Activated B cell treated with CpG ODN at 0.5 μM for 24 hours (primary cell): ENCODE results near the gene ZNF385A. TPM values are rescaled to one million over a fixed set of nuclear protein-coding genes. Genes with fewer than 3 reads are reported as not detected.

Source experiments
- ATAC-seq: fragments of 200-7000 bp; cut with Tn5 transposase; one replicate; pipeline ENCODE4 v1.10.0; 2021; ENCODE audit warnings: low read depth, mild to moderate bottlenecking, moderate library complexity
- CTCF ChIA-PET: fragments of 350-600 bp; sonication (Branson Sonifier 250); formaldehyde crosslinking; loops from one replicate; lab custom pipeline; 2021; ENCODE audit warnings: antibody characterized with exemption; lab: Charles Lee
- POLR2A ChIA-PET: fragments of 350-600 bp; sonication (Branson Sonifier 250); formaldehyde crosslinking; loops from one replicate; lab custom pipeline; 2021; ENCODE audit warnings: antibody characterized with exemption; lab: Charles Lee
- DNase-seq: peaks from one replicate; pipeline ENCODE4 v3.0.0; 2022
- H3K27ac Mint-ChIP-seq: one replicate; pipeline ENCODE4 v1.8.0; 2020; ENCODE audit warnings: mixed read lengths
- H3K27me3 Mint-ChIP-seq: one replicate; pipeline ENCODE4 v1.8.0; 2021; ENCODE audit warnings: mixed read lengths
- H3K36me3 Mint-ChIP-seq: one replicate; pipeline ENCODE4 v1.8.0; 2021; ENCODE audit warnings: low read depth, mixed read lengths
- H3K4me1 Mint-ChIP-seq: one replicate; pipeline ENCODE4 v1.8.0; 2021; ENCODE audit warnings: mixed read lengths
- H3K4me3 Mint-ChIP-seq: one replicate; pipeline ENCODE4 v1.8.0; 2020; ENCODE audit warnings: mild to moderate bottlenecking, mixed read lengths
- H3K9me3 Mint-ChIP-seq: one replicate; pipeline ENCODE4 v1.8.0; 2020; ENCODE audit warnings: mixed read lengths
- CTCF ChIP-seq: fragments of 200-600 bp; IDR thresholded peaks from one replicate; pipeline ENCODE4 v1.8.0; 2022; ENCODE audit warnings: antibody characterized with exemption, mild to moderate bottlenecking
- intact Hi-C: fragments of 100-400 bp; cut with micrococcal nuclease; formaldehyde crosslinking; loops from one replicate; pipeline ENCODE4 v1.15.1; 2024
- total RNA-seq: library from RNA; stranded (reverse); gene quantifications from 2 replicates; pipeline ENCODE4 v1.2.3, GENCODE V29; 2022

Gene ZNF385A
- total RNA-seq, 1 donor from 2014 or later, result 5.0 TPM

DNA sequence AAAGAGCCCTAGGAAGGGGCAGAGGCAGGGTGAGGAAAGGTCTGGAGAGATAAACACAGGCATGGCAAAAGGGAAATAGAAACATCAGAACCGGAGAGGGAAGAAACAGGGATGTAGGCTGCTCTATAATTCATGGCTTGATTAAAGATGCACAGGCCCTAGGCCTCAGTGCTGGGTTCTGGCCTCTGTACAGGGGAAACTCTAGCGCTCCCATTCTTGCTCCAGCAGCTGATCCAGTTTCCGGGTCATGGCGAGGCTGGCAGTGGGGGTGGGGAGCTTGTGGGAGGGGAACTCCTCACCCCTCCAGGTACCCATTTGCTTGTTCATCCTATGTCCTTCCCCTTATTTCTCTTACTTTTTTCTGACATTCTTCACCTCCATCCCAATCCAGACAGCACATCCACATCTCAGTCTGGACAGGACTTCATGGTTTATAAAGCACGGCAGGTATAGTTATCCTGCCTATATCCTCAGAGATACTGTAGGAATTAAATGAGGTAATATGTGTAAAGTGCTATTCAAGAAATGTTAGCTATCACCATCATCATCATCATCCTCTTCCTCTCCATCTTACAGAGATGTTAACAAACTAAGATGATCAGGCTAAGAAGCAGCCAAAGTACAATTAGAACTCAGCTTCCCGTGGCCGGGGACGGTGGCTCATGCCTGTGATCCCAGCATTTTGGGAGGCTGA, 12.3 kb downstream of the ZNF385A start:
- DNase-seq, result no peak
- H3K27me3 Mint-ChIP-seq, result no peaks in the 10 kb centered on the region
- no peak overlapping the region for H3K27ac Mint-ChIP-seq
- H3K4me1 Mint-ChIP-seq, result peaks cover 14% of the 10 kb centered on the region
- ChIA-PET POLR2A (no interaction called here), CTCF (interaction anchor here (2.2 to 2.4 kb wide), 2 partner anchors 8 to 156 kb away, joined by 7 to 15 read pairs; no protein-coding TSS in a partner anchor)
- H3K4me3 Mint-ChIP-seq, result no peak overlapping the region
- H3K9me3 Mint-ChIP-seq, result no peaks in the 10 kb centered on the region
- no peak for TF ChIP-seq CTCF
- ATAC-seq, result no peak
- intact Hi-C loops, result no loop called here
- peaks cover 13% of the 10 kb centered on the region for H3K36me3 Mint-ChIP-seq

DNA sequence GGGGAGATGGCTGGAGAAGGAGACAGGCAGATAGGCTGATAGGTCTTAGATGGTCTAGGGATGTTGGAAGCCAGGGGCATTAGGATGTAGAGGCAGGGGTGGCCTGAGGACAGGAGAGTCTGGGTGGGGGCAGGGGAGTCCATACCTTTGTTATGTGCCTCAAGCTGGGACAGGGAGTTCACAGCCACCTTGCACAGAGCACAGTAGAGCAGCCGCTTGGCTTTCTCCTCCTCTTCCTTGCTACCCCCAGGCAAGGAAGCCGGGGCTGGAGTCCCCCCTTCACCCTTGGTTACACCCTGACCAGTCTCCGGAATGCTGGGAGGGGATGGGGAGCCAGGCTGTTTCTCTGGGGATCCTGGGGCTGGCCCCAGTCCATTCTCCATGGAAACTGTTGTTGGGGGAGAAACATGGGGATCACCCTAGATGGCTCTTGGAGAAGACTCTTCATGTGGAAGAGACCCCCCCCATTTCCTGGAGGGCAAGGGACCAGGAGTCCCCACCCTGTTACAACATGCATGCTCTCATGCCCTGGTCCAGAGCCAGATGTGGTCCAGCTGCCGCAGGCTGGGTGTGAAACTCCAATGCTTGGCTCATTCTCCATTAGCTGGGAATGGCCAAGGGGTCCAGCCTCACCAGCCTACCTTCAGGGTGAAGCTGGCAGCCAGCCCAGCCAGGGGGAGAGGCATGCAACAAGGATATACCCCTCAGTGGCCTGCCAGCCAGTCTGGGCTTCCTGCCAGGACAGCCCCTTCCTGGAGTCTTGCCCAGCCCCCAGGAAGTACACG, 13.0 kb downstream of the ZNF385A start:
- H3K27me3 Mint-ChIP-seq, result no peaks in the 10 kb centered on the region
- no peak overlapping the region for H3K4me3 Mint-ChIP-seq
- ChIA-PET POLR2A (no interaction called here), CTCF (interaction anchor here (0.8 to 2.4 kb wide), 5 partner anchors 8 to 155 kb away, joined by 3 to 15 read pairs (median 4); no protein-coding TSS in a partner anchor)
- peaks cover 14% of the 10 kb centered on the region for H3K4me1 Mint-ChIP-seq
- H3K27ac Mint-ChIP-seq, result no peak overlapping the region
- no peaks in the 10 kb centered on the region for H3K9me3 Mint-ChIP-seq
- ATAC-seq (no peak), DNase-seq (no peak)
- TF ChIP-seq CTCF, result no peak
- H3K36me3 Mint-ChIP-seq, result peaks cover 13% of the 10 kb centered on the region
- intact Hi-C loops, result no loop called here

DNA sequence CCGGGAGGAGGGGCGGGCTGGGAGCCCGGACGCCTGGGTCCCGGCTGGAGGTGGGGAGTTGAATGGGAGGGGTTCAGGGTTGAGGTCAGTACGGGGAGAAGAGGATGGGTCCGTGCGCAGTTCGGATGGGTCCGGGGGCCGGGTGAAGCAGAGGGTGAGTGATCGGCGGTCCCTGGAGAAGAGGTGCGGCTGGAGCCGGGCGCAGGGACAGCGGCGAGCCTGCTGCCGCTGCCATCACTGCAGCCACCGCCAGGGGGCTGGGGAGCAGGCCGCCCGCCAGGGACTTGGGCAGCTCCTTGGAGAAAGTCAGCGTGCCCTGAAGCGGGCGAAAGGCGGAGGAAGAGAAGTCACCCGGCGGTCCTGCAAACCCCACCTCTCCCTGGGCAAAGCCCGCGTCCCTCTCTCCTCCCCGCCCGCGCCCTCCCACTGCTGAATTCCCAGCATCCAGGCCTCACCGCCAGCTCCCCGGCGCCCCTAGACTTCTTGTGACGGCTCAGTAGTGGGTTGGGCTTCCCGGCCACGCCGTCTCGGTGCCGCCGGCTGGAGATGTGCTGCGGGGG, 14.3 kb downstream of the ZNF385A start:
- H3K4me3 Mint-ChIP-seq, result no peak overlapping the region
- H3K27me3 Mint-ChIP-seq, result no peaks in the 10 kb centered on the region
- ChIA-PET CTCF (interaction anchor here (0.9 to 2.4 kb wide), 7 partner anchors 10 to 156 kb away, joined by 3 to 15 read pairs (median 4); no protein-coding TSS in a partner anchor), POLR2A (interaction anchor here (1.3 kb wide), 1 partner anchor 9 kb away, joined by 3 read pairs; no protein-coding TSS in a partner anchor)
- peaks cover 14% of the 10 kb centered on the region for H3K4me1 Mint-ChIP-seq
- intact Hi-C loops, result no loop called here
- peaks cover 13% of the 10 kb centered on the region for H3K36me3 Mint-ChIP-seq
- no peaks in the 10 kb centered on the region for H3K9me3 Mint-ChIP-seq
- H3K27ac Mint-ChIP-seq, result no peak overlapping the region
- peak; percentile 38 for DNase-seq
- TF ChIP-seq CTCF, result no peak
- peak; percentile 40 for ATAC-seq

GRCh38 chr12:54369597-54370131, 14.9 kb downstream of the ZNF385A start:
- Mint-ChIP-seq H3K9me3 (no peaks in the 10 kb centered on the region), H3K27me3 (no peaks in the 10 kb centered on the region), H3K27ac (no peak overlapping the region), H3K36me3 (peaks cover 13% of the 10 kb centered on the region), H3K4me3 (peak overlapping the region; percentile 55), H3K4me1 (peaks cover 15% of the 10 kb centered on the region)
- intact Hi-C loops, result loop anchor here (5.0 kb wide), 1 partner anchor 362 kb away; the partner anchor contains the start of gene HOXC8
- ChIA-PET POLR2A (interaction anchor here (1.3 kb wide), 1 partner anchor 10 kb away, joined by 3 read pairs; no protein-coding TSS in a partner anchor), CTCF (interaction anchor here (0.9 to 2.4 kb wide), 2 partner anchors 10 to 23 kb away, joined by 3 to 15 read pairs; no protein-coding TSS in a partner anchor)
- no peak for DNase-seq
- no peak for TF ChIP-seq CTCF
- ATAC-seq, result no peak
